ENCODE data around the gene SLC13A4.

The SLC13A4 gene

GRCh38 chr7:135763261-135763660 lies 35.3 kb upstream of the SLC13A4 start:
- DNase-seq (ENCODE audit: extremely low spot score) = no peak
- ChIA-PET CTCF (no interaction called here), POLR2A (no interaction called here)
- no peak for TF ChIP-seq CTCF (IDR thresholded peaks at IDR 0.05; ENCODE audit: control extremely low read depth, extremely low read depth, low read depth, missing control alignments)

- no peak for DNase-seq (ENCODE audit: extremely low spot score)
- no peak for TF ChIP-seq CTCF (IDR thresholded peaks at IDR 0.05; ENCODE audit: control extremely low read depth, extremely low read depth, low read depth, missing control alignments)
- ChIA-PET CTCF (no interaction called here), POLR2A (no interaction called here)
Measured at GRCh38 chr7:135761751-135762488, 33.9 kb upstream of the SLC13A4 start.

- DNase-seq (ENCODE audit: extremely low spot score) = no peak
- ChIA-PET POLR2A (no interaction called here), CTCF (no interaction called here)
- no peak for TF ChIP-seq CTCF (IDR thresholded peaks at IDR 0.05; ENCODE audit: control extremely low read depth, extremely low read depth, low read depth, missing control alignments)
Measured at GRCh38 chr7:135759532-135759931, 31.5 kb upstream of the SLC13A4 start.

- POLR2A ChIA-PET = no interaction called here
- CTCF ChIA-PET = interaction anchor here (0.8 kb wide), 1 partner anchor 10 kb away, joined by 3 read pairs; no protein-coding TSS in a partner anchor
Measured at GRCh38 chr7:135758531-135758932, 30.5 kb upstream of the SLC13A4 start.

GRCh38 chr7:135757719-135758411 lies 29.9 kb upstream of the SLC13A4 start:
- CTCF ChIA-PET = interaction anchor here (0.8 kb wide), 1 partner anchor 10 kb away, joined by 3 read pairs; no protein-coding TSS in a partner anchor
- POLR2A ChIA-PET = no interaction called here
- no peak for TF ChIP-seq CTCF (IDR thresholded peaks at IDR 0.05; ENCODE audit: control extremely low read depth, extremely low read depth, low read depth, missing control alignments)
- no peak for DNase-seq (ENCODE audit: extremely low spot score)

More at GRCh38 chr7:135758531-135758932, 30.5 kb upstream of the SLC13A4 start:
- no peak for DNase-seq (ENCODE audit: extremely low spot score)
- TF ChIP-seq CTCF (IDR thresholded peaks at IDR 0.05; ENCODE audit: control extremely low read depth, extremely low read depth, low read depth, missing control alignments) = no peak

- ChIA-PET POLR2A (no interaction called here), CTCF (no interaction called here)
- TF ChIP-seq CTCF (IDR thresholded peaks at IDR 0.05; ENCODE audit: control extremely low read depth, extremely low read depth, low read depth, missing control alignments) = no peak
- no peak for DNase-seq (ENCODE audit: extremely low spot score)
Measured at GRCh38 chr7:135756191-135756590, 28.2 kb upstream of the SLC13A4 start.

Measured in GM10248 (cell line).